H9 (cell line): ENCODE results near the gene NCKAP5. TPM values are rescaled to one million over a fixed set of nuclear protein-coding genes. Genes with fewer than 3 reads are reported as not detected.

ENCODE experiments used
- DNase-seq: peaks from one replicate; pipeline ENCODE4 v3.0.0-alpha.2; 2017
- H2AFZ ChIP-seq: one replicate; pipeline ENCODE4 v1.6.1; 2013; ENCODE audit warnings: mild to moderate bottlenecking, low read length, control low read depth, moderate library complexity
- H2AK5ac ChIP-seq: 2 replicates; pipeline ENCODE4 v1.6.1; 2013; ENCODE audit warnings: low read length, control low read depth, mixed read lengths; ENCODE audit not compliant: insufficient read length
- H2BK120ac ChIP-seq: one replicate; pipeline ENCODE4 v1.6.1; 2013; ENCODE audit warnings: low read depth, mild to moderate bottlenecking, low read length, control low read depth, inconsistent platforms; ENCODE audit not compliant: poor library complexity, severe bottlenecking
- H2BK12ac ChIP-seq: 2 replicates; pipeline ENCODE4 v1.6.1; 2013; ENCODE audit warnings: low read length, control low read depth, mixed read lengths, low read depth; ENCODE audit not compliant: insufficient read length
- H2BK15ac ChIP-seq: 2 replicates; pipeline ENCODE4 v1.6.1; 2013; ENCODE audit warnings: low read depth, low read length, control low read depth
- H2BK20ac ChIP-seq: one replicate; pipeline ENCODE4 v1.6.1; 2013; ENCODE audit warnings: low read depth, mild to moderate bottlenecking, low read length, control low read depth, inconsistent platforms; ENCODE audit not compliant: poor library complexity, severe bottlenecking
- H2BK5ac ChIP-seq: 2 replicates; pipeline ENCODE4 v1.6.1; 2013; ENCODE audit warnings: low read length, control low read depth, mixed read lengths; ENCODE audit not compliant: insufficient read length
- H3K14ac ChIP-seq: 2 replicates; pipeline ENCODE4 v1.6.1; 2013; ENCODE audit warnings: low read length, control low read depth; ENCODE audit not compliant: insufficient read depth
- H3K18ac ChIP-seq: 2 replicates; pipeline ENCODE4 v1.6.1; 2013; ENCODE audit warnings: low read depth, mild to moderate bottlenecking, mixed read lengths, low read length, control low read depth; ENCODE audit not compliant: insufficient read length
- H3K23ac ChIP-seq: 2 replicates; pipeline ENCODE4 v1.6.1; 2013; ENCODE audit warnings: low read length, control low read depth, mixed read lengths, low read depth; ENCODE audit not compliant: insufficient read length
- H3K23me2 ChIP-seq: 2 replicates; pipeline ENCODE4 v1.6.1; 2013; ENCODE audit warnings: low read depth, mild to moderate bottlenecking, mixed read lengths, low read length, control low read depth; ENCODE audit not compliant: insufficient read length, poor library complexity, severe bottlenecking
- H3K27ac ChIP-seq: 2 replicates; pipeline ENCODE4 v1.5.1; 2013; ENCODE audit warnings: low read length, control low read depth, mixed read lengths, low read depth; ENCODE audit not compliant: insufficient read length
- H3K27me3 ChIP-seq: 2 replicates; pipeline ENCODE4 v1.6.1; 2013; ENCODE audit warnings: low read length, control low read depth, inconsistent platforms; ENCODE audit not compliant: insufficient read depth
- H3K4ac ChIP-seq: 2 replicates; pipeline ENCODE4 v1.6.1; 2013; ENCODE audit warnings: low read depth, mild to moderate bottlenecking, control low read depth, inconsistent platforms, low read length, moderate library complexity
- H3K4me1 ChIP-seq: 2 replicates; pipeline ENCODE4 v1.6.1; 2013; ENCODE audit warnings: low read length, control low read depth, inconsistent platforms; ENCODE audit not compliant: insufficient read depth
- H3K4me2 ChIP-seq: 2 replicates; pipeline ENCODE4 v1.6.1; 2013; ENCODE audit warnings: low read length, control low read depth, mixed read lengths; ENCODE audit not compliant: insufficient read length, insufficient read depth
- H3K56ac ChIP-seq: 2 replicates; pipeline ENCODE4 v1.6.1; 2013; ENCODE audit warnings: low read depth, mild to moderate bottlenecking, mixed read lengths, low read length, control low read depth; ENCODE audit not compliant: insufficient read length
- H3K79me1 ChIP-seq: 2 replicates; pipeline ENCODE4 v1.6.1; 2013; ENCODE audit warnings: low read depth, mild to moderate bottlenecking, moderate library complexity, low read length, control low read depth, inconsistent platforms; ENCODE audit not compliant: insufficient read depth, poor library complexity, severe bottlenecking
- H3K79me2 ChIP-seq: 2 replicates; pipeline ENCODE4 v1.6.1; 2013; ENCODE audit warnings: low read length, control low read depth, inconsistent platforms; ENCODE audit not compliant: insufficient read depth
- H3K9ac ChIP-seq: 2 replicates; pipeline ENCODE4 v1.6.1; 2013; ENCODE audit warnings: low read length, control low read depth, mixed read lengths; ENCODE audit not compliant: insufficient read length; ENCODE audit errors: extremely low read depth
- H3K9me3 ChIP-seq: one replicate; pipeline ENCODE4 v1.6.1; 2013; ENCODE audit warnings: low read depth, low read length, inconsistent platforms; ENCODE audit not compliant: control insufficient read depth
- H3T11ph ChIP-seq: one replicate; pipeline ENCODE4 v1.6.1; 2013; ENCODE audit warnings: mild to moderate bottlenecking, low read length, control low read depth, inconsistent platforms
- H4K20me1 ChIP-seq: one replicate; pipeline ENCODE4 v1.6.1; 2013; ENCODE audit not compliant: control insufficient read depth, insufficient read length, insufficient read depth
- H4K5ac ChIP-seq: 2 replicates; pipeline ENCODE4 v1.6.1; 2013; ENCODE audit warnings: low read depth, mild to moderate bottlenecking, mixed read lengths, low read length, control low read depth; ENCODE audit not compliant: insufficient read length
- H4K8ac ChIP-seq: replicated peaks from 2 replicates; pipeline ENCODE4 v1.6.1; 2013; ENCODE audit warnings: low read length, control low read depth, mixed read lengths, low read depth; ENCODE audit not compliant: insufficient read length
- H4K91ac ChIP-seq: 2 replicates; pipeline ENCODE4 v1.6.1; 2013; ENCODE audit warnings: low read depth, mild to moderate bottlenecking, moderate library complexity, mixed read lengths, low read length, control low read depth; ENCODE audit not compliant: insufficient read length
- H3K27ac Mint-ChIP-seq, 3 experiments: 2 replicates in 2 of 3; 3 replicates in 1 of 3; pipeline ENCODE4 v1.8.0; 2020 to 2021; ENCODE audit warnings: mixed read lengths in 3 of 3, mild to moderate bottlenecking in 1 of 3, moderate library complexity in 1 of 3
- H3K27me3 Mint-ChIP-seq: 2 replicates; pipeline ENCODE4 v1.8.0; 2021; ENCODE audit warnings: low read depth, mild to moderate bottlenecking, moderate library complexity, mixed read lengths
- H3K36me3 Mint-ChIP-seq, 3 experiments: 2 replicates in 2 of 3; 3 replicates in 1 of 3; pipeline ENCODE4 v1.8.0; 2020 to 2021; ENCODE audit warnings: low read depth in 3 of 3, mixed read lengths in 3 of 3; ENCODE audit not compliant: insufficient read depth in 1 of 3
- H3K4me1 Mint-ChIP-seq, 2 experiments: 2 replicates each; pipeline ENCODE4 v1.8.0; 2020; ENCODE audit warnings: mixed read lengths in 2 of 2
- H3K4me3 Mint-ChIP-seq, 2 experiments: 2 replicates in 1 of 2; 3 replicates in 1 of 2; pipeline ENCODE4 v1.8.0; 2020 to 2021; ENCODE audit warnings: mild to moderate bottlenecking in 2 of 2, mixed read lengths in 2 of 2, moderate library complexity in 1 of 2
- H3K9me3 Mint-ChIP-seq, 2 experiments: 2 replicates in 1 of 2; 3 replicates in 1 of 2; pipeline ENCODE4 v1.8.0; 2020; ENCODE audit warnings: mild to moderate bottlenecking in 2 of 2, mixed read lengths in 2 of 2, moderate library complexity in 1 of 2
- WGBS: extraction: QIAGEN DNeasy Blood & Tissue Kit; methylation state at CpG from one replicate; pipeline ENCODE4 v1.1.7; 2013; ENCODE audit warnings: missing lambda C conversion rate, low lambda C conversion rate, mixed read lengths; ENCODE audit not compliant: insufficient read length; ENCODE audit errors: extremely low coverage; 5-methylcytosine and 5-hydroxymethylcytosine counted together
- total RNA-seq: library from RNA; stranded (reverse); gene quantifications from 2 replicates; pipeline ENCODE4 v1.2.1, GENCODE V29; 2021
- TF ChIP-seq, protein P1 (sequence below): fragments of 200-600 bp; sonication (generic); conservative IDR thresholded peaks from 3 replicates; pipeline ENCODE4 v1.8.0; 2021; ENCODE audit warnings: antibody characterized with exemption, mild to moderate bottlenecking

NCKAP5 gene
- total RNA-seq, 1 experiment from 2014 or later = 0.26 TPM

- H4K8ac ChIP-seq = no peak overlapping the region
- WGBS = no CpG with 5 or more reads among the region's 6 CpGs
- Mint-ChIP-seq H3K27ac (no peak overlapping the region), H3K36me3 (no peaks in the 10 kb centered on the region), H3K9me3 (no peaks in the 10 kb centered on the region), H3K4me3 (no peak overlapping the region), H3K27me3 (peaks cover 21% of the 10 kb centered on the region), H3K4me1 (no peaks in the 10 kb centered on the region)
- TF ChIP-seq, protein P1, sequence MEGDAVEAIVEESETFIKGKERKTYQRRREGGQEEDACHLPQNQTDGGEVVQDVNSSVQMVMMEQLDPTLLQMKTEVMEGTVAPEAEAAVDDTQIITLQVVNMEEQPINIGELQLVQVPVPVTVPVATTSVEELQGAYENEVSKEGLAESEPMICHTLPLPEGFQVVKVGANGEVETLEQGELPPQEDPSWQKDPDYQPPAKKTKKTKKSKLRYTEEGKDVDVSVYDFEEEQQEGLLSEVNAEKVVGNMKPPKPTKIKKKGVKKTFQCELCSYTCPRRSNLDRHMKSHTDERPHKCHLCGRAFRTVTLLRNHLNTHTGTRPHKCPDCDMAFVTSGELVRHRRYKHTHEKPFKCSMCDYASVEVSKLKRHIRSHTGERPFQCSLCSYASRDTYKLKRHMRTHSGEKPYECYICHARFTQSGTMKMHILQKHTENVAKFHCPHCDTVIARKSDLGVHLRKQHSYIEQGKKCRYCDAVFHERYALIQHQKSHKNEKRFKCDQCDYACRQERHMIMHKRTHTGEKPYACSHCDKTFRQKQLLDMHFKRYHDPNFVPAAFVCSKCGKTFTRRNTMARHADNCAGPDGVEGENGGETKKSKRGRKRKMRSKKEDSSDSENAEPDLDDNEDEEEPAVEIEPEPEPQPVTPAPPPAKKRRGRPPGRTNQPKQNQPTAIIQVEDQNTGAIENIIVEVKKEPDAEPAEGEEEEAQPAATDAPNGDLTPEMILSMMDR = no peak
- no peak overlapping the region for H2BK120ac ChIP-seq
- no peak overlapping the region for H2BK20ac ChIP-seq
- H4K5ac ChIP-seq = no peak overlapping the region
- no peak overlapping the region for H2AK5ac ChIP-seq
- H4K91ac ChIP-seq = no peak overlapping the region
- H3K56ac ChIP-seq = no peak overlapping the region
- H3K4ac ChIP-seq = no peak overlapping the region
- no peak overlapping the region for H3K9ac ChIP-seq
- no peak overlapping the region for H3K27ac ChIP-seq
- no peaks in the 10 kb centered on the region for H3K79me2 ChIP-seq
- H3K4me1 ChIP-seq = no peaks in the 10 kb centered on the region
- no peak overlapping the region for H2BK15ac ChIP-seq
- H3K14ac ChIP-seq = no peak overlapping the region
- no peak overlapping the region for H2BK5ac ChIP-seq
- H3K9me3 ChIP-seq = no peaks in the 10 kb centered on the region
- H3K27me3 ChIP-seq = peaks cover 5% of the 10 kb centered on the region; the same call in 1 of the 2 replicates
- H2AFZ ChIP-seq = no peak overlapping the region
- no peak for DNase-seq
- H3K18ac ChIP-seq = no peak overlapping the region
- no peak overlapping the region for H3K23ac ChIP-seq
- no peaks in the 10 kb centered on the region for H3K23me2 ChIP-seq
- no peak overlapping the region for H2BK12ac ChIP-seq
- H3T11ph ChIP-seq = no peak overlapping the region
- H3K79me1 ChIP-seq = no peaks in the 10 kb centered on the region
- H3K4me2 ChIP-seq = no peak overlapping the region
- H4K20me1 ChIP-seq = no peaks in the 10 kb centered on the region
Observed at GRCh38 chr2:133516405-133517026, 51.7 kb downstream of the NCKAP5 start.
